HepG2 (cell line): Measurements from ENCODE around the gene ANKRD34C. TPM values are rescaled to one million over a fixed set of nuclear protein-coding genes. Genes with fewer than 3 reads are reported as not detected.
A peak's percentile ranks its signal among the peaks of the same experiment; 100 is the strongest.

Experiments used
- BORCS8-MEF2B ChIP-seq: sonication (generic); formaldehyde crosslinking; IDR thresholded peaks from 2 replicates; pipeline ENCODE4 v1.8.0; 2022; ENCODE audit warnings: mild to moderate bottlenecking, missing genetic modification reagents
- CBX1 ChIP-seq: IDR thresholded peaks from one replicate; pipeline ENCODE4 v1.6.1; 2016; ENCODE audit warnings: antibody characterized with exemption, low read depth
- EEA1 ChIP-seq: sonication (generic); formaldehyde crosslinking; IDR thresholded peaks from 2 replicates; pipeline ENCODE4 v1.5.1; 2020; ENCODE audit warnings: mild to moderate bottlenecking, missing genetic modification reagents, borderline replicate concordance
- FOXK1 ChIP-seq: sonication (generic); formaldehyde crosslinking; IDR thresholded peaks from 2 replicates; pipeline ENCODE4 v1.4.0; 2020; ENCODE audit warnings: low read depth, missing genetic modification reagents, borderline replicate concordance
- MAF1 ChIP-seq: sonication (generic); formaldehyde crosslinking; IDR thresholded peaks from 2 replicates; pipeline ENCODE4 v1.5.0; 2020; ENCODE audit warnings: missing genetic modification reagents, borderline replicate concordance
- MED8 ChIP-seq: sonication (generic); formaldehyde crosslinking; IDR thresholded peaks from 2 replicates; pipeline ENCODE4 v1.8.1; 2023; ENCODE audit warnings: mild to moderate bottlenecking, missing genetic modification reagents; ENCODE audit not compliant: insufficient replicate concordance
- NRL ChIP-seq: sonication (generic); formaldehyde crosslinking; IDR thresholded peaks from 2 replicates; pipeline ENCODE4 v1.5.0; 2020; ENCODE audit warnings: missing genetic modification reagents, mild to moderate bottlenecking, moderate library complexity, borderline replicate concordance
- SAFB2 ChIP-seq: sonication (generic); formaldehyde crosslinking; IDR thresholded peaks from 2 replicates; pipeline ENCODE4 v1.5.1; 2020; ENCODE audit warnings: missing genetic modification reagents, low read depth, mild to moderate bottlenecking, borderline replicate concordance
- ZEB1 ChIP-seq: IDR thresholded peaks from 2 replicates; pipeline ENCODE4 v1.6.1; 2012; ENCODE audit warnings: mild to moderate bottlenecking, low read depth, inconsistent platforms; ENCODE audit not compliant: insufficient replicate concordance
- ZNF598 ChIP-seq: sonication (generic); formaldehyde crosslinking; IDR thresholded peaks from 2 replicates; pipeline ENCODE4 v1.5.1; 2020; ENCODE audit warnings: mild to moderate bottlenecking, missing genetic modification reagents, borderline replicate concordance
- ZNF746 ChIP-seq: sonication (generic); formaldehyde crosslinking; IDR thresholded peaks from 2 replicates; pipeline ENCODE4 v1.8.0; 2022; ENCODE audit warnings: mild to moderate bottlenecking, missing genetic modification reagents
- polyA plus RNA-seq, 8 experiments: library from polyadenylated mRNA; depleted of rRNA in 3 of 8; stranded (reverse) in 7 of 8; unstranded in 1 of 8; fragments of >200 nt; fragmentation: Illumina TruSeq in 4 of 8; extraction: Trizol in 4 of 8; gene quantifications; 2 replicates each; pipeline versions ENCODE4 v1.2.1 to v1.2.3, GENCODE V29; 2011 to 2016; ENCODE audit warnings: low read depth in 4 of 8, missing spikeins in 1 of 8, mixed read lengths in 1 of 8; ENCODE audit not compliant: insufficient read depth in 1 of 8
- total RNA-seq, 5 experiments: library from RNA; depleted of rRNA; stranded (reverse); fragments of >200 nt; fragmentation: Illumina TruSeq; extraction: Trizol; gene quantifications; 2 replicates each; pipeline ENCODE4 v1.2.3, GENCODE V29; 2016; ENCODE audit warnings: low read depth in 1 of 5
- TF ChIP-seq, protein P1 (sequence below): sonication (generic); formaldehyde crosslinking; IDR thresholded peaks from 2 replicates; pipeline ENCODE4 v1.4.0; 2020; ENCODE audit warnings: missing genetic modification reagents, mild to moderate bottlenecking, borderline replicate concordance
- TF ChIP-seq, protein P2 (sequence below): sonication (generic); formaldehyde crosslinking; IDR thresholded peaks from 2 replicates; pipeline ENCODE4 v1.5.0; 2020; ENCODE audit warnings: mild to moderate bottlenecking, missing genetic modification reagents, borderline replicate concordance
- TF ChIP-seq, protein P3 (sequence below): sonication (generic); formaldehyde crosslinking; IDR thresholded peaks from 2 replicates; pipeline ENCODE4 v1.4.0; 2020; ENCODE audit warnings: mild to moderate bottlenecking, missing genetic modification reagents

The ANKRD34C gene
- total and polyA plus RNA-seq, 2 of the 13 experiments (the other 11 are each of a cell fraction or from before 2014, with no cell fraction given), result not detected

DNA sequence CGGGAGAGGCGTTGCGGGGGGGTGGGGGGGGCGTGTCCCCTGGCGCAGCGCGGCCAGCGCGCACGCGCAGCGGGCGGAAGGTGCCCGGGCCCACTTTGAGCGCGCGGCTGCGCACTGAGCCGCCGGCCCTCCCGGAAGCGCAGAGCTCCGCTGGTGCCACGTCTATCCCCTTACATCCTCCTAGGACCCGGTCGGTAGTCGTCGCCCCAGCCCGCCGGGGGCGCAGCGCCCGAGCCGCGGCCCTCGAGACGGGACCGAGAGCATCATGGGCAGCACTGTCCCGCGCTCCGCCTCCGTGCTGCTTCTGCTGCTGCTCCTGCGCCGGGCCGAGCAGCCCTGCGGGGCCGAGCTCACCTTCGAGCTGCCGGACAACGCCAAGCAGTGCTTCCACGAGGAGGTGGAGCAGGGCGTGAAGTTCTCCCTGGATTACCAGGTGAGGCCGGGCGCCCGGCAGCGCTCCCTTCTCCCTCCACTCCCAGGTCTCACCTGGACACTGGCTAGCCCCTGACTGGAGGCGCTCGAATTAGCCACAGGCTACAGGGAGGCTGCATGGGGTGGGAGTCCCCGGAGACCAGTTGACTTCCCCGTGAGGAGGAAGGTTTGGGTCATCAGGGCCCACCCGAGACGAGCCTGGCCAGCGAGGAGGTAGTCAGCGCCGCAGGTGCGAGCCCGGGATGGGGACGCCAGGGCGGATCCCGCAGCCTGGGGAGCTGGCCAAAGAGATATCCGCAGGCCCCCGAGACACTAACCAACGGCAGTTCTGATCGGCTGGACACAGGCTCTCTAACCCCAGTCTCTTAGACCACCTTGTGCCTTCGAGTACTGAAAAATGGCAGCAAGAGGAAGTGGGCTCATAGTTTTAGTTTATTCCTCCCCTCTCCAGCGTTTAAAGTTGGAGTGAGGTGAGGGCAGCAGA, 28.7 kb downstream of the ANKRD34C start, which contains the start of gene TMED3 (continued):
- TF ChIP-seq, protein P1, sequence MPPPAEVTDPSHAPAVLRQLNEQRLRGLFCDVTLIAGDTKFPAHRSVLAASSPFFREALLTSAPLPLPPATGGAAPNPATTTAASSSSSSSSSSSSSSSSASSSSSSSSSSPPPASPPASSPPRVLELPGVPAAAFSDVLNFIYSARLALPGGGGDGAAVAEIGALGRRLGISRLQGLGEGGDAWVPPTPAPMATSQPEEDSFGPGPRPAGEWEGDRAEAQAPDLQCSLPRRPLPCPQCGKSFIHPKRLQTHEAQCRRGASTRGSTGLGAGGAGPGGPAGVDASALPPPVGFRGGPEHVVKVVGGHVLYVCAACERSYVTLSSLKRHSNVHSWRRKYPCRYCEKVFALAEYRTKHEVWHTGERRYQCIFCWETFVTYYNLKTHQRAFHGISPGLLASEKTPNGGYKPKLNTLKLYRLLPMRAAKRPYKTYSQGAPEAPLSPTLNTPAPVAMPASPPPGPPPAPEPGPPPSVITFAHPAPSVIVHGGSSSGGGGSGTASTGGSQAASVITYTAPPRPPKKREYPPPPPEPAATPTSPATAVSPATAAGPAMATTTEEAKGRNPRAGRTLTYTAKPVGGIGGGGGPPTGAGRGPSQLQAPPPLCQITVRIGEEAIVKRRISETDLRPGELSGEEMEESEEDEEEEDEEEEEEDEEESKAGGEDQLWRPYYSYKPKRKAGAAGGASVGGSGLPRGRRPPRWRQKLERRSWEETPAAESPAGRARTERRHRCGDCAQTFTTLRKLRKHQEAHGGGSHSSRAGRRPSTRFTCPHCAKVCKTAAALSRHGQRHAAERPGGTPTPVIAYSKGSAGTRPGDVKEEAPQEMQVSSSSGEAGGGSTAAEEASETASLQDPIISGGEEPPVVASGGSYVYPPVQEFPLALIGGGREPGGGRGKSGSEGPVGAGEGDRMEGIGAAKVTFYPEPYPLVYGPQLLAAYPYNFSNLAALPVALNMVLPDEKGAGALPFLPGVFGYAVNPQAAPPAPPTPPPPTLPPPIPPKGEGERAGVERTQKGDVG (CRISPR knock-in tag), result peak; percentile 76; the same call in 1 of the 2 replicates
- TF ChIP-seq, protein P2, sequence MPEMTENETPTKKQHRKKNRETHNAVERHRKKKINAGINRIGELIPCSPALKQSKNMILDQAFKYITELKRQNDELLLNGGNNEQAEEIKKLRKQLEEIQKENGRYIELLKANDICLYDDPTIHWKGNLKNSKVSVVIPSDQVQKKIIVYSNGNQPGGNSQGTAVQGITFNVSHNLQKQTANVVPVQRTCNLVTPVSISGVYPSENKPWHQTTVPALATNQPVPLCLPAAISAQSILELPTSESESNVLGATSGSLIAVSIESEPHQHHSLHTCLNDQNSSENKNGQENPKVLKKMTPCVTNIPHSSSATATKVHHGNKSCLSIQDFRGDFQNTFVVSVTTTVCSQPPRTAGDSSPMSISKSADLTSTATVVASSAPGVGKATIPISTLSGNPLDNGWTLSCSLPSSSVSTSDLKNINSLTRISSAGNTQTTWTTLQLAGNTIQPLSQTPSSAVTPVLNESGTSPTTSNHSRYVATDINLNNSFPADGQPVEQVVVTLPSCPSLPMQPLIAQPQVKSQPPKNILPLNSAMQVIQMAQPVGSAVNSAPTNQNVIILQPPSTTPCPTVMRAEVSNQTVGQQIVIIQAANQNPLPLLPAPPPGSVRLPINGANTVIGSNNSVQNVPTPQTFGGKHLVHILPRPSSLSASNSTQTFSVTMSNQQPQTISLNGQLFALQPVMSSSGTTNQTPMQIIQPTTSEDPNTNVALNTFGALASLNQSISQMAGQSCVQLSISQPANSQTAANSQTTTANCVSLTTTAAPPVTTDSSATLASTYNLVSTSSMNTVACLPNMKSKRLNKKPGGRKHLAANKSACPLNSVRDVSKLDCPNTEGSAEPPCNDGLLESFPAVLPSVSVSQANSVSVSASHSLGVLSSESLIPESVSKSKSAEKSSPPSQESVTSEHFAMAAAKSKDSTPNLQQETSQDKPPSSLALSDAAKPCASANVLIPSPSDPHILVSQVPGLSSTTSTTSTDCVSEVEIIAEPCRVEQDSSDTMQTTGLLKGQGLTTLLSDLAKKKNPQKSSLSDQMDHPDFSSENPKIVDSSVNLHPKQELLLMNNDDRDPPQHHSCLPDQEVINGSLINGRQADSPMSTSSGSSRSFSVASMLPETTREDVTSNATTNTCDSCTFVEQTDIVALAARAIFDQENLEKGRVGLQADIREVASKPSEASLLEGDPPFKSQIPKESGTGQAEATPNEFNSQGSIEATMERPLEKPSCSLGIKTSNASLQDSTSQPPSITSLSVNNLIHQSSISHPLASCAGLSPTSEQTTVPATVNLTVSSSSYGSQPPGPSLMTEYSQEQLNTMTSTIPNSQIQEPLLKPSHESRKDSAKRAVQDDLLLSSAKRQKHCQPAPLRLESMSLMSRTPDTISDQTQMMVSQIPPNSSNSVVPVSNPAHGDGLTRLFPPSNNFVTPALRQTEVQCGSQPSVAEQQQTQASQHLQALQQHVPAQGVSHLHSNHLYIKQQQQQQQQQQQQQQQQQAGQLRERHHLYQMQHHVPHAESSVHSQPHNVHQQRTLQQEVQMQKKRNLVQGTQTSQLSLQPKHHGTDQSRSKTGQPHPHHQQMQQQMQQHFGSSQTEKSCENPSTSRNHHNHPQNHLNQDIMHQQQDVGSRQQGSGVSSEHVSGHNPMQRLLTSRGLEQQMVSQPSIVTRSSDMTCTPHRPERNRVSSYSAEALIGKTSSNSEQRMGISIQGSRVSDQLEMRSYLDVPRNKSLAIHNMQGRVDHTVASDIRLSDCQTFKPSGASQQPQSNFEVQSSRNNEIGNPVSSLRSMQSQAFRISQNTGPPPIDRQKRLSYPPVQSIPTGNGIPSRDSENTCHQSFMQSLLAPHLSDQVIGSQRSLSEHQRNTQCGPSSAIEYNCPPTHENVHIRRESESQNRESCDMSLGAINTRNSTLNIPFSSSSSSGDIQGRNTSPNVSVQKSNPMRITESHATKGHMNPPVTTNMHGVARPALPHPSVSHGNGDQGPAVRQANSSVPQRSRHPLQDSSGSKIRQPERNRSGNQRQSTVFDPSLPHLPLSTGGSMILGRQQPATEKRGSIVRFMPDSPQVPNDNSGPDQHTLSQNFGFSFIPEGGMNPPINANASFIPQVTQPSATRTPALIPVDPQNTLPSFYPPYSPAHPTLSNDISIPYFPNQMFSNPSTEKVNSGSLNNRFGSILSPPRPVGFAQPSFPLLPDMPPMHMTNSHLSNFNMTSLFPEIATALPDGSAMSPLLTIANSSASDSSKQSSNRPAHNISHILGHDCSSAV (CRISPR knock-in tag), result 0 out of 2 replicates have a peak, but pooled peaks have one; percentile 40
- TF ChIP-seq ZNF598 (CRISPR knock-in tag), result 0 out of 2 replicates have a peak, but pooled peaks have one; percentile 50
- peak; percentile 67; the same call in 1 of the 2 replicates for TF ChIP-seq EEA1 (CRISPR knock-in tag)
- peak; percentile 70 for TF ChIP-seq NRL (CRISPR knock-in tag)
- peak; percentile 56 for TF ChIP-seq ZEB1
- peak; percentile 59 for TF ChIP-seq CBX1
- no peak for TF ChIP-seq FOXK1 (CRISPR knock-in tag)
- TF ChIP-seq, protein P3, sequence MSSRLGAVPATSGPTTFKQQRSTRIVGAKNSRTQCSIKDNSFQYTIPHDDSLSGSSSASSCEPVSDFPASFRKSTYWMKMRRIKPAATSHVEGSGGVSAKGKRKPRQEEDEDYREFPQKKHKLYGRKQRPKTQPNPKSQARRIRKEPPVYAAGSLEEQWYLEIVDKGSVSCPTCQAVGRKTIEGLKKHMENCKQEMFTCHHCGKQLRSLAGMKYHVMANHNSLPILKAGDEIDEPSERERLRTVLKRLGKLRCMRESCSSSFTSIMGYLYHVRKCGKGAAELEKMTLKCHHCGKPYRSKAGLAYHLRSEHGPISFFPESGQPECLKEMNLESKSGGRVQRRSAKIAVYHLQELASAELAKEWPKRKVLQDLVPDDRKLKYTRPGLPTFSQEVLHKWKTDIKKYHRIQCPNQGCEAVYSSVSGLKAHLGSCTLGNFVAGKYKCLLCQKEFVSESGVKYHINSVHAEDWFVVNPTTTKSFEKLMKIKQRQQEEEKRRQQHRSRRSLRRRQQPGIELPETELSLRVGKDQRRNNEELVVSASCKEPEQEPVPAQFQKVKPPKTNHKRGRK (CRISPR knock-in tag), result no peak
- TF ChIP-seq MED8 (CRISPR knock-in tag), result peak; percentile 51
- TF ChIP-seq MAF1 (CRISPR knock-in tag), result 0 out of 2 replicates have a peak, but pooled peaks have one; percentile 50
- 0 out of 2 replicates have a peak, but pooled peaks have one; percentile 52 for TF ChIP-seq SAFB2
- peak; percentile 79 for TF ChIP-seq BORCS8-MEF2B (CRISPR knock-in tag)
- 0 out of 2 replicates have a peak, but pooled peaks have one; percentile 51 for TF ChIP-seq ZNF746 (CRISPR knock-in tag)
